ENCODE data around the gene RIMKLA. TPM values are rescaled to one million over a fixed set of nuclear protein-coding genes. Genes with fewer than 3 reads are reported as not detected.

Gene RIMKLA
- total RNA-seq, 2 experiments from 2014 or later: 0.11 TPM; not detected in 1

GRCh38 chr1:42340901-42341300 lies 39.7 kb upstream of the RIMKLA start:
- CTCF ChIA-PET: no interaction called here
- POLR2A ChIA-PET: interaction anchor here (0.6 kb wide), 1 partner anchor 1307 kb away, joined by 3 read pairs; no protein-coding TSS in a partner anchor
- Histone ChIP-seq H3K27me3 (ENCODE audit: control insufficient read depth in 1 of 2, insufficient read depth in 2 of 2, low read length in 2 of 2) (no peaks in the 10 kb centered on the region), H3K27ac (ENCODE audit: low read depth in 1 of 2, low read length in 2 of 2) (no peak overlapping the region), H3K9me3 (ENCODE audit: control insufficient read depth in 1 of 2, insufficient read depth in 1 of 2, low read length in 2 of 2) (no peaks in the 10 kb centered on the region), H3K36me3 (ENCODE audit: insufficient read depth, low read length) (no peaks in the 10 kb centered on the region), H3K4me3 (ENCODE audit: low read length) (no peak overlapping the region), H3K4me1 (ENCODE audit: insufficient read depth, low read length) (peaks cover 3% of the 10 kb centered on the region)
- TF ChIP-seq CTCF (IDR thresholded peaks at IDR 0.05): no peak
- H3K27me3 Mint-ChIP-seq: no peaks in the 10 kb centered on the region
- no peak overlapping the region for H3K27ac Mint-ChIP-seq
- H3K4me1 Mint-ChIP-seq (ENCODE audit: low read depth): peaks cover 12% of the 10 kb centered on the region
- DNase-seq: no peak
- no peak overlapping the region for H3K4me3 Mint-ChIP-seq
- no peak for ATAC-seq (ENCODE audit: poor library complexity)
- H3K36me3 Mint-ChIP-seq (ENCODE audit: low read depth): peaks cover 2% of the 10 kb centered on the region
- no peaks in the 10 kb centered on the region for H3K9me3 Mint-ChIP-seq
- intact Hi-C loops (cut with DNase I, micrococcal nuclease): loop anchor here in 1 of 2 experiments (5.0 kb wide), 1 partner anchor 406 kb away; no protein-coding TSS in a partner anchor

- no peak overlapping the region for H3K4me3 ChIP-seq (ENCODE audit: low read length)
Observed at GRCh38 chr1:42343049-42343448, 37.5 kb upstream of the RIMKLA start.

GRCh38 chr1:42348498-42348897 lies 32.1 kb upstream of the RIMKLA start:
- no peak for TF ChIP-seq CTCF (IDR thresholded peaks at IDR 0.05)
- Mint-ChIP-seq H3K9me3 (no peaks in the 10 kb centered on the region), H3K4me1 (ENCODE audit: low read depth) (no peaks in the 10 kb centered on the region), H3K27ac (no peak overlapping the region), H3K36me3 (ENCODE audit: low read depth) (no peaks in the 10 kb centered on the region), H3K27me3 (peaks cover 35% of the 10 kb centered on the region), H3K4me3 (no peak overlapping the region)
- ATAC-seq (ENCODE audit: poor library complexity) (no peak), DNase-seq (no peak)
- Histone ChIP-seq H3K27me3 (ENCODE audit: control insufficient read depth in 1 of 2, insufficient read depth in 2 of 2, low read length in 2 of 2) (peaks cover 5 to 10% of the 10 kb centered on the region in 2 experiments), H3K4me3 (ENCODE audit: low read length) (no peak overlapping the region), H3K9me3 (ENCODE audit: control insufficient read depth in 1 of 2, insufficient read depth in 1 of 2, low read length in 2 of 2) (no peaks in the 10 kb centered on the region), H3K4me1 (ENCODE audit: insufficient read depth, low read length) (no peaks in the 10 kb centered on the region), H3K36me3 (ENCODE audit: insufficient read depth, low read length) (no peaks in the 10 kb centered on the region), H3K27ac (ENCODE audit: low read depth in 1 of 2, low read length in 2 of 2) (no peak overlapping the region)
- ChIA-PET CTCF (no interaction called here), POLR2A (no interaction called here)
- intact Hi-C loops (cut with DNase I, micrococcal nuclease): no loop called here

More at GRCh38 chr1:42343049-42343448, 37.5 kb upstream of the RIMKLA start:
- H3K27me3 ChIP-seq (ENCODE audit: control insufficient read depth in 1 of 2, insufficient read depth in 2 of 2, low read length in 2 of 2): no peaks in the 10 kb centered on the region
- DNase-seq (no peak), ATAC-seq (ENCODE audit: poor library complexity) (no peak)
- no peak for TF ChIP-seq CTCF (IDR thresholded peaks at IDR 0.05)
- ChIA-PET POLR2A (no interaction called here), CTCF (no interaction called here)
- H3K36me3 Mint-ChIP-seq (ENCODE audit: low read depth): no peaks in the 10 kb centered on the region
- H3K9me3 ChIP-seq (ENCODE audit: control insufficient read depth in 1 of 2, insufficient read depth in 1 of 2, low read length in 2 of 2): no peaks in the 10 kb centered on the region
- no peaks in the 10 kb centered on the region for H3K9me3 Mint-ChIP-seq
- intact Hi-C loops (cut with DNase I, micrococcal nuclease): loop anchor here in 1 of 2 experiments (5.0 kb wide), 1 partner anchor 404 kb away; no protein-coding TSS in a partner anchor
- H3K4me1 Mint-ChIP-seq (ENCODE audit: low read depth): no peaks in the 10 kb centered on the region
- H3K36me3 ChIP-seq (ENCODE audit: insufficient read depth, low read length): no peaks in the 10 kb centered on the region
- no peaks in the 10 kb centered on the region for H3K4me1 ChIP-seq (ENCODE audit: insufficient read depth, low read length)
- no peak overlapping the region for H3K27ac Mint-ChIP-seq
- no peak overlapping the region for H3K27ac ChIP-seq (ENCODE audit: low read depth in 1 of 2, low read length in 2 of 2)
- no peak overlapping the region for H3K4me3 Mint-ChIP-seq
- H3K27me3 Mint-ChIP-seq: peaks cover 4% of the 10 kb centered on the region
